B cell (primary cell): Measurements from ENCODE around the gene SERTAD2. TPM values are rescaled to one million over a fixed set of nuclear protein-coding genes. Genes with fewer than 3 reads are reported as not detected.
A peak's percentile ranks its signal among the peaks of the same experiment; 100 is the strongest.

Experiments used
- ATAC-seq: fragments of 200-7000 bp; cut with Tn5 transposase; one replicate; pipeline ENCODE4 v1.10.0; 2021; ENCODE audit warnings: low read depth, mild to moderate bottlenecking, moderate number of reproducible peaks, moderate library complexity
- CTCF ChIA-PET: fragments of 350-600 bp; sonication (Branson Sonifier 250); formaldehyde crosslinking; loops from one replicate; lab custom pipeline; 2021; ENCODE audit warnings: antibody characterized with exemption, inconsistent platforms; lab: Charles Lee
- POLR2A ChIA-PET: fragments of 350-600 bp; sonication (Branson Sonifier 250); formaldehyde crosslinking; loops from one replicate; lab custom pipeline; 2021; ENCODE audit warnings: antibody characterized with exemption; lab: Charles Lee
- DNase-seq: peaks from one replicate; pipeline ENCODE4 v3.0.0; 2013
- H2AFZ ChIP-seq: 2 replicates; pipeline ENCODE4 v1.6.1; 2012; ENCODE audit warnings: mild to moderate bottlenecking, low read depth, low read length; ENCODE audit not compliant: insufficient read depth, poor library complexity, severe bottlenecking
- H3K27ac ChIP-seq, 2 donors: 1 replicate in 1 of 2; 2 replicates in 1 of 2; pipeline ENCODE4 v1.5.1; 2012 to 2013; ENCODE audit warnings: low read length in 2 of 2, mild to moderate bottlenecking in 2 of 2, moderate library complexity in 1 of 2
- H3K27me3 ChIP-seq, 4 experiments: fragments of 200-600 bp in 1 of 4; sonication (generic) in 1 of 4; replicated peaks in 1 of 4; 1 replicate in 2 of 4; 2 replicates in 2 of 4; pipeline versions ENCODE4 v1.6.1 to v1.7.0; 2013 to 2016; ENCODE audit warnings: low read length in 3 of 4, mild to moderate bottlenecking in 2 of 4, mixed read lengths in 1 of 4, moderate library complexity in 1 of 4; ENCODE audit not compliant: insufficient read depth in 4 of 4, control insufficient read depth in 3 of 4; ENCODE audit errors: control extremely low read depth in 1 of 4
- H3K36me3 ChIP-seq, 2 experiments: replicated peaks in 1 of 2; 1 replicate in 1 of 2; 2 replicates in 1 of 2; pipeline versions ENCODE4 v1.6.1 to v1.7.1; 2013; ENCODE audit warnings: low read length in 1 of 2; ENCODE audit not compliant: insufficient read depth in 2 of 2, control insufficient read depth in 1 of 2; ENCODE audit errors: control extremely low read depth in 1 of 2, extremely low read depth in 1 of 2
- H3K4me1 ChIP-seq, 2 donors: fragments of 200-600 bp in 1 of 2; sonication (generic) in 1 of 2; 1 replicate in 1 of 2; 2 replicates in 1 of 2; pipeline versions ENCODE4 v1.5.1 to v1.6.1; 2013 to 2017; ENCODE audit warnings: low read length in 2 of 2; ENCODE audit not compliant: control insufficient read depth in 2 of 2, insufficient read depth in 2 of 2
- H3K4me2 ChIP-seq: replicated peaks from 2 replicates; pipeline ENCODE3; 2012; ENCODE audit warnings: mild to moderate bottlenecking, low read depth, low read length; ENCODE audit not compliant: poor library complexity, severe bottlenecking
- H3K4me3 ChIP-seq, 5 experiments: fragments of 200-600 bp in 1 of 5; sonication (generic) in 1 of 5; 1 replicate in 3 of 5; 2 replicates in 2 of 5; pipeline versions ENCODE4 v1.5.1 to v1.7.0; 2011 to 2016; ENCODE audit warnings: low read length in 4 of 5, mild to moderate bottlenecking in 4 of 5, low read depth in 2 of 5, control low read depth in 1 of 5, moderate library complexity in 1 of 5; ENCODE audit not compliant: insufficient read depth in 1 of 5; ENCODE audit errors: control extremely low read depth in 1 of 5, extremely low read depth in 1 of 5
- H3K79me2 ChIP-seq: fragments of 200-600 bp; sonication (generic); one replicate; pipeline ENCODE4 v1.6.0; 2016; ENCODE audit warnings: low read length; ENCODE audit not compliant: control insufficient read depth, insufficient read depth
- H3K9ac ChIP-seq: fragments of 200-600 bp; sonication (generic); 2 replicates; pipeline ENCODE4 v1.6.1; 2017; ENCODE audit warnings: mild to moderate bottlenecking, low read length, moderate library complexity
- H3K9me3 ChIP-seq, 3 donors: one replicate each; pipeline versions ENCODE4 v1.6.1 to v1.7.1; 2013; ENCODE audit warnings: low read length in 2 of 3; ENCODE audit not compliant: control insufficient read depth in 2 of 3, insufficient read depth in 1 of 3; ENCODE audit errors: control extremely low read depth in 1 of 3
- H4K20me1 ChIP-seq: 2 replicates; pipeline ENCODE4 v1.6.0; 2012; ENCODE audit warnings: mild to moderate bottlenecking, low read length; ENCODE audit not compliant: insufficient read depth, control insufficient read depth, poor library complexity, severe bottlenecking
- H3K27ac Mint-ChIP-seq: one replicate; pipeline ENCODE4 v1.8.0; 2021; ENCODE audit warnings: mixed read lengths
- H3K27me3 Mint-ChIP-seq: one replicate; pipeline ENCODE4 v1.8.0; 2021; ENCODE audit warnings: mixed read lengths
- H3K4me1 Mint-ChIP-seq: one replicate; pipeline ENCODE4 v1.8.0; 2021; ENCODE audit warnings: mixed read lengths
- H3K4me3 Mint-ChIP-seq: one replicate; pipeline ENCODE4 v1.8.0; 2021; ENCODE audit warnings: mixed read lengths
- H3K9me3 Mint-ChIP-seq: one replicate; pipeline ENCODE4 v1.8.0; 2022; ENCODE audit warnings: mixed read lengths; ENCODE audit not compliant: insufficient read depth
- EZH2 ChIP-seq: IDR thresholded peaks from 2 replicates; pipeline ENCODE4 v1.6.1; 2012; ENCODE audit warnings: borderline replicate concordance, low read depth, mild to moderate bottlenecking, moderate library complexity, low read length; ENCODE audit not compliant: insufficient read depth, poor library complexity, severe bottlenecking
- WGBS: methylation state at CpG from one replicate; pipeline ENCODE4 v1.1.5; 2013; ENCODE audit warnings: missing lambda C conversion rate; ENCODE audit not compliant: insufficient coverage; 5-methylcytosine and 5-hydroxymethylcytosine counted together
- intact Hi-C: fragments of 100-400 bp; cut with micrococcal nuclease; formaldehyde crosslinking; loops from one replicate; pipeline ENCODE4 v1.10.0; 2022
- polyA plus RNA-seq: library from polyadenylated mRNA; depleted of rRNA; stranded (reverse); fragments of >200 nt; gene quantifications from 2 replicates; pipeline ENCODE4 v1.2.3, GENCODE V29; 2012
- total RNA-seq, 2 donors: library from RNA; stranded (reverse); fragments of 120-200 nt in 1 of 2; gene quantifications; 1 replicate in 1 of 2; 2 replicates in 1 of 2; pipeline versions ENCODE4 v1.2.3 to v1.2.4, GENCODE V29; 2013 to 2022
- TF ChIP-seq, protein P1 (sequence below): fragments of 200-600 bp; IDR thresholded peaks from one replicate; pipeline ENCODE4 v1.8.0; 2022; ENCODE audit warnings: antibody characterized with exemption, mild to moderate bottlenecking

The SERTAD2 gene
- total and polyA plus RNA-seq, 2 donors (not counting 1 experiment from before 2014, with no cell fraction given), result 49.5 to 66.8 TPM

GRCh38 chr2:64639691-64640090 is 14.0 kb downstream of the SERTAD2 start:
- H4K20me1 ChIP-seq, result peaks cover 74% of the 10 kb centered on the region
- Mint-ChIP-seq H3K27ac (peak overlapping the region; percentile 86), H3K9me3 (no peaks in the 10 kb centered on the region), H3K4me3 (no peak overlapping the region), H3K4me1 (peaks cover 90% of the 10 kb centered on the region), H3K27me3 (no peaks in the 10 kb centered on the region)
- DNase-seq (no peak), ATAC-seq (no peak)
- H3K27ac ChIP-seq, result peak overlapping the region in 1 of 2 donors; percentile 45
- H3K9me3 ChIP-seq, result no peaks in the 10 kb centered on the region
- 83% methylated on average over 1 of the region's 2 CpGs for WGBS
- ChIA-PET CTCF (interaction anchor here (0.6 to 1.4 kb wide), 7 partner anchors 9 to 222 kb away, joined by 3 to 4 read pairs (median 3); partner anchors contain the start of gene SERTAD2), POLR2A (interaction anchor here (0.7 to 1.3 kb wide), 3 partner anchors 14 to 288 kb away, joined by 3 to 10 read pairs (median 4); partner anchors contain the start of gene SERTAD2)
- H3K4me3 ChIP-seq, result no peak overlapping the region
- no peak overlapping the region for H2AFZ ChIP-seq
- H3K79me2 ChIP-seq, result peaks cover 86% of the 10 kb centered on the region
- H3K27me3 ChIP-seq, result no peaks in the 10 kb centered on the region
- TF ChIP-seq, protein P1, sequence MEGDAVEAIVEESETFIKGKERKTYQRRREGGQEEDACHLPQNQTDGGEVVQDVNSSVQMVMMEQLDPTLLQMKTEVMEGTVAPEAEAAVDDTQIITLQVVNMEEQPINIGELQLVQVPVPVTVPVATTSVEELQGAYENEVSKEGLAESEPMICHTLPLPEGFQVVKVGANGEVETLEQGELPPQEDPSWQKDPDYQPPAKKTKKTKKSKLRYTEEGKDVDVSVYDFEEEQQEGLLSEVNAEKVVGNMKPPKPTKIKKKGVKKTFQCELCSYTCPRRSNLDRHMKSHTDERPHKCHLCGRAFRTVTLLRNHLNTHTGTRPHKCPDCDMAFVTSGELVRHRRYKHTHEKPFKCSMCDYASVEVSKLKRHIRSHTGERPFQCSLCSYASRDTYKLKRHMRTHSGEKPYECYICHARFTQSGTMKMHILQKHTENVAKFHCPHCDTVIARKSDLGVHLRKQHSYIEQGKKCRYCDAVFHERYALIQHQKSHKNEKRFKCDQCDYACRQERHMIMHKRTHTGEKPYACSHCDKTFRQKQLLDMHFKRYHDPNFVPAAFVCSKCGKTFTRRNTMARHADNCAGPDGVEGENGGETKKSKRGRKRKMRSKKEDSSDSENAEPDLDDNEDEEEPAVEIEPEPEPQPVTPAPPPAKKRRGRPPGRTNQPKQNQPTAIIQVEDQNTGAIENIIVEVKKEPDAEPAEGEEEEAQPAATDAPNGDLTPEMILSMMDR, result no peak
- no peak for TF ChIP-seq EZH2
- peak overlapping the region; percentile 14 for H3K4me2 ChIP-seq
- H3K9ac ChIP-seq, result no peak overlapping the region
- H3K36me3 ChIP-seq, result peaks cover 0 to 26% of the 10 kb centered on the region in 2 experiments
- peaks cover 95 to 96% of the 10 kb centered on the region in 2 donors for H3K4me1 ChIP-seq
- intact Hi-C loops, result loop anchor here (5.0 kb wide), 2 partner anchors 52 to 388 kb away; no protein-coding TSS in a partner anchor

GRCh38 chr2:64638502-64639120 is 15.1 kb downstream of the SERTAD2 start:
- CTCF ChIA-PET, result interaction anchor here (1.0 to 5.2 kb wide), 6 partner anchors 7 to 229 kb away, joined by 3 to 26 read pairs (median 3); no protein-coding TSS in a partner anchor
- POLR2A ChIA-PET, result interaction anchor here (1.2 to 1.6 kb wide), 3 partner anchors 11 to 112 kb away, joined by 3 to 4 read pairs (median 3); partner anchors contain the start of gene SERTAD2
- peaks cover 86% of the 10 kb centered on the region for H3K4me1 Mint-ChIP-seq

More at GRCh38 chr2:64638502-64639120, 15.1 kb downstream of the SERTAD2 start:
- H4K20me1 ChIP-seq, result peaks cover 71% of the 10 kb centered on the region
- DNase-seq, result no peak
- TF ChIP-seq, protein P1, result no peak
- no peak for TF ChIP-seq EZH2
- H3K27me3 ChIP-seq, result no peaks in the 10 kb centered on the region
- no peak overlapping the region for H3K4me3 ChIP-seq
- Mint-ChIP-seq H3K4me3 (peak overlapping the region; percentile 84), H3K27me3 (no peaks in the 10 kb centered on the region), H3K27ac (peak overlapping the region; percentile 97), H3K9me3 (no peaks in the 10 kb centered on the region)
- no peak overlapping the region for H2AFZ ChIP-seq
- H3K36me3 ChIP-seq, result peaks cover 2 to 37% of the 10 kb centered on the region in 2 experiments
- intact Hi-C loops, result loop anchor here (5.0 kb wide), 1 partner anchor 51 kb away; no protein-coding TSS in a partner anchor
- no peaks in the 10 kb centered on the region for H3K9me3 ChIP-seq
- 100% methylated on average over 1 of the region's 4 CpGs for WGBS
- peaks cover 89 to 91% of the 10 kb centered on the region in 2 donors for H3K4me1 ChIP-seq
- peaks cover 84% of the 10 kb centered on the region for H3K79me2 ChIP-seq
- no peak overlapping the region for H3K9ac ChIP-seq
- peak overlapping the region; percentile 80 to 93 for H3K27ac ChIP-seq
- H3K4me2 ChIP-seq, result peak overlapping the region; percentile 64
- ATAC-seq, result no peak
